ENCODE measurements around the gene SH2D6. TPM values are rescaled to one million over a fixed set of nuclear protein-coding genes. Genes with fewer than 3 reads are reported as not detected.

Gene SH2D6
- total RNA-seq, 6 experiments from 2014 or later, result 0.40 to 3.7 (median 2.3) TPM; not detected in 2

DNA sequence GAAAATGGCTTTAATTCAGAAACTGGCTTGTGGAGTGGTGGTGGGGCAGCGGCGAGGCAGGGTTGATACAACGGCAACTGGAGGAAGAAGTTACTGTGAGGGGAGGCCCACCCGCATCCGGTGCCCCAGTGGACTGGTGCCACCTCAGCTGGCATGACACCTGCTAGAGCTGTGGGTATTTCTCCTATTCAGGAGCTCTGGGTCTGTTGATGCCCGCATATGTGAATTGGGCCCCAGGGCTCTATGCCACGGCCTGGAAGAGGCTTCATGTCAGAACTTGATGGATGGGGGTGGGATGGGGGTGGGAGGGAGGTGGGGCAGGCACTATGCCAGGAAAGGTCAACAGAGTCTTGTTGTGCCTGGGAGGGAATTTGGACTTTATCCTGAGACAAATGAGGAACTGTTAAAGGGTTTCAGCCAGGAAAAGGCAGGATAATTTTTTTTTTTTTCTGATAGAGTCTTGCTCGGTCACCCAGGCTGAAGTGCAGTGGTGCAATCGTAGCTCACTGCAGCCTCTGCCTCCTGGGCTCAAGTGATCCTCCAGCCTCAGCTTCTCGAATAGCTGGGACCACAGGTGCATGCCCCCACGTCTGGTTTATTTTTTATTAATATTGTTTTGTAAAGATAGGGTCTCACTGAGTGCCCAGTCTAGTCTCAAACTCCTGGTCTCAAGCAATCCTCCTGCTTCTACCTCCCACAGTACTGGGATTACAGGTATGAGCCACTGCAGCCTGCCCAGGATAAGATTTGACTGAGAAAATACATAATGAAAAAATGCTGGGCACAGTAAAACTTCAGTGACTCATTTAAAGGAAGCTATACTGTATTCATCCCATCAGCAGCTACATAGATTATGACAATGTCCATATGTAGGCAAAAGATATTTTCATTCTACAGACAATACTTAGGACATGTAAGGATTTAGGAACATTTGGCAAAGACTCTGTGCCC lies 52.6 kb downstream of the SH2D6 start:
- Histone ChIP-seq H3K4me3 (no peak overlapping the region), H3K9me3 (no peaks in the 10 kb centered on the region), H3K4me1 (peaks cover 0 to 77% (median 18%) of the 10 kb centered on the region in 4 donors), H3K27me3 (no peaks in the 10 kb centered on the region), H3K27ac (peak overlapping the region; percentile 16 to 87 (median 84)), H3K36me3 (no peaks in the 10 kb centered on the region)
- intact Hi-C loops (cut with DNase I), result no loop called here
- peak; percentile 62 to 84 (median 78) for ATAC-seq
- 14% methylated on average over 11 of the region's 11 CpGs for WGBS (ENCODE audit: insufficient coverage, low coverage, low lambda C conversion rate, missing lambda C conversion rate)
- no peak for TF ChIP-seq POLR2A (IDR thresholded peaks at IDR 0.05)
- TF ChIP-seq, protein P1, sequence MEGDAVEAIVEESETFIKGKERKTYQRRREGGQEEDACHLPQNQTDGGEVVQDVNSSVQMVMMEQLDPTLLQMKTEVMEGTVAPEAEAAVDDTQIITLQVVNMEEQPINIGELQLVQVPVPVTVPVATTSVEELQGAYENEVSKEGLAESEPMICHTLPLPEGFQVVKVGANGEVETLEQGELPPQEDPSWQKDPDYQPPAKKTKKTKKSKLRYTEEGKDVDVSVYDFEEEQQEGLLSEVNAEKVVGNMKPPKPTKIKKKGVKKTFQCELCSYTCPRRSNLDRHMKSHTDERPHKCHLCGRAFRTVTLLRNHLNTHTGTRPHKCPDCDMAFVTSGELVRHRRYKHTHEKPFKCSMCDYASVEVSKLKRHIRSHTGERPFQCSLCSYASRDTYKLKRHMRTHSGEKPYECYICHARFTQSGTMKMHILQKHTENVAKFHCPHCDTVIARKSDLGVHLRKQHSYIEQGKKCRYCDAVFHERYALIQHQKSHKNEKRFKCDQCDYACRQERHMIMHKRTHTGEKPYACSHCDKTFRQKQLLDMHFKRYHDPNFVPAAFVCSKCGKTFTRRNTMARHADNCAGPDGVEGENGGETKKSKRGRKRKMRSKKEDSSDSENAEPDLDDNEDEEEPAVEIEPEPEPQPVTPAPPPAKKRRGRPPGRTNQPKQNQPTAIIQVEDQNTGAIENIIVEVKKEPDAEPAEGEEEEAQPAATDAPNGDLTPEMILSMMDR (IDR thresholded peaks at IDR 0.05), result no peak
- DNase-seq, result peak; percentile 75 to 89 (median 88)

DNA sequence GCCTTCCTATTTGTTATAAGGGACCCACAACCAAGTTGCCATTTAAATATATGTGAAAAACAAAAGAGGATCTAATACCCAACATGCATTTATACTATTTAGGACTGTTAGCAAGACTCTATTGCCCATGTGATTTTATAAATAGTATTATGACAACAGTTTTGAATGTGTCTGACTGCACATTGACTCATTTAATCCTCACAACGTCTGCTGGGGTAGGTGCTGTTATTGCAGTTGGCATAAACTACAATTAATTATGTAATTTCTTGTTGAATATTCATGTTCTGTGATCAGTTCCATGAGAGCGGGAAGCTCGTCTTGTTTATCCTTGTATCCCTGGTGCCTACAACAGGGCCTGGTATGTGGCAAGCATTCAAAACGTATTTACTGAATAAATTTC lies 53.7 kb downstream of the SH2D6 start:
- 58% methylated on average over 4 of the region's 4 CpGs for WGBS (ENCODE audit: insufficient coverage, low coverage, low lambda C conversion rate, missing lambda C conversion rate)
- Histone ChIP-seq H3K9me3 (no peaks in the 10 kb centered on the region), H3K36me3 (no peaks in the 10 kb centered on the region), H3K4me3 (no peak overlapping the region), H3K27ac (peak overlapping the region in 2 of 3 donors; percentile 63 to 87), H3K4me1 (peaks cover 0 to 83% (median 20%) of the 10 kb centered on the region in 4 donors), H3K27me3 (no peaks in the 10 kb centered on the region)
- TF ChIP-seq POLR2A (IDR thresholded peaks at IDR 0.05), result no peak
- TF ChIP-seq, protein P1 (IDR thresholded peaks at IDR 0.05), result no peak
- ATAC-seq (no peak), DNase-seq (peak in 1 of 3 donors; percentile 8)
- intact Hi-C loops (cut with DNase I), result no loop called here

DNA sequence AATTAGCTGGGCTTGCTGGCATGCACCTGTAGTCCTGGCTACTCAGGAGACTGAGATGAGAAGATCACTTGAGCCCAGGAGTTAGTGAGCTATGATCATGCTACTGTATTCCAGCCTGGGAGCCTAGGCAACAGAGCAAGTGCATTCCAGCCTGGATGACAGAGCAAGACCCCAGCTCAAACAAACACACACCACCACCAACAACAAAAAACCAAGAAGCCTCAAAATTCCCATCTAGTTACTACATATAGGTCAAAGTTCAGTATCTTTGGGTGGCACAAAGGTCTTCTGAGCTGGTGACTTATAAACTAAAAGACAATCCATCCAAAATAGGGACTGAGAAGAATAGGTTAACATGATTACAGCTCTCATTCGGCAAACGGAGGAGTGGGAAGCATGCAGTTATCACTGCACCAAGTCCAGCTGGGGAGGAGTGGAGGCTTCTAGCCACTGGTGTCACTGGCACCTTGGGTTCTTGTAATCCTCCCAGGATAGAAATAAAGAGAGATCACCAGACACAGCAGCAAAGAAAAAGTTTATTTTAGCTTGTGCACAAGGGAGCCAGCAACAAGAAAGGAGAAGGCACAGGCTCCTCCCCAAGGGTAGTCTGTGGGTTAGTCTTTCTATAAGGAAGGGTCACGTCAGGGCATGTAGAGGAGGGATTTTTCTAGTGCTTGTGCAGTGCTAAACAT lies 57.4 kb downstream of the SH2D6 start:
- 46% methylated on average over 3 of the region's 3 CpGs for WGBS (ENCODE audit: insufficient coverage, low coverage, low lambda C conversion rate, missing lambda C conversion rate)
- intact Hi-C loops (cut with DNase I), result no loop called here
- Histone ChIP-seq H3K36me3 (no peaks in the 10 kb centered on the region), H3K4me3 (peak overlapping the region in 1 of 3 donors; percentile 7), H3K4me1 (peaks cover 0 to 49% (median 11%) of the 10 kb centered on the region in 4 donors), H3K27me3 (no peaks in the 10 kb centered on the region), H3K27ac (peak overlapping the region in 2 of 3 donors; percentile 56), H3K9me3 (no peaks in the 10 kb centered on the region)
- TF ChIP-seq, protein P1 (IDR thresholded peaks at IDR 0.05), result no peak
- no peak for TF ChIP-seq POLR2A (IDR thresholded peaks at IDR 0.05)
- DNase-seq (peak in 1 of 3 donors; percentile 51), ATAC-seq (peak; percentile 26 to 62 (median 44))

DNA sequence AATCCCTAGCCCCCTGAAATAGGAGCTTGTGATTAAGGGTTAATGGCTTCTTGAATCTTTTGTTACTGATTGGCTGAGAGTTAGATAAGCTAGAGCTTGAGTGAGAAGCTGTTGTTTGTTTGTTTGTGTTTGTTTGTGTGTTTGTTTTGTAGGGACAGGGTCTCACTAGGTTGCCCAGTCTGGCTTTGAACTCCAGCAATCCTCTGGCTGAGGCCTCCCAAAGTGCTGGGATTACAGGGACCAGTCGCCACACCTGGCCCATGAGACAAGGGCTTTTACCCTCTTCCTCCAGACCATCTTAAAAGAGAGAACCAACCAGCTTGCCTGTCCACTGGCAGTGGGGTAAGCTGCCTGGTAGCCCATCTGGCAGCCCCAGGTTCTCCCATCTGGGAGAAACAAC lies 58.1 kb downstream of the SH2D6 start:
- no peaks in the 10 kb centered on the region for H3K27me3 ChIP-seq
- H3K9me3 ChIP-seq, result no peaks in the 10 kb centered on the region
- peaks cover 0 to 44% (median 9%) of the 10 kb centered on the region in 4 donors for H3K4me1 ChIP-seq
- no CpG with 5 or more reads among the region's 1 CpG for WGBS (ENCODE audit: insufficient coverage, low coverage, low lambda C conversion rate, missing lambda C conversion rate)
- no peaks in the 10 kb centered on the region for H3K36me3 ChIP-seq
- intact Hi-C loops (cut with DNase I), result no loop called here
- no peak for ATAC-seq
- H3K27ac ChIP-seq, result peak overlapping the region in 2 of 3 donors; percentile 56
- peak in 1 of 3 donors; percentile 37 for DNase-seq
- H3K4me3 ChIP-seq, result no peak overlapping the region
- TF ChIP-seq, protein P1 (IDR thresholded peaks at IDR 0.05), result no peak
- no peak for TF ChIP-seq POLR2A (IDR thresholded peaks at IDR 0.05)
